Erythroblast (primary cell): Measurements from ENCODE around the gene GPX5.

ENCODE experiments used
- DNase-seq, 2 experiments: peaks; one replicate each; lab custom pipeline; 2025; lab: John Stamatoyannopoulos, UW
- GATA1 ChIP-seq: IDR thresholded peaks from 2 replicates; pipeline ENCODE4 v1.6.1; 2011; ENCODE audit warnings: low read depth, mild to moderate bottlenecking, control low read depth, low read length, moderate library complexity
- POLR2A ChIP-seq: IDR thresholded peaks from 2 replicates; pipeline ENCODE4 v1.6.1; 2011; ENCODE audit warnings: mild to moderate bottlenecking, low read length

The GPX5 gene

GRCh38 chr6:28534875-28535274 lies 9.2 kb downstream of the GPX5 start:
- no peak for TF ChIP-seq POLR2A
- TF ChIP-seq GATA1, result no peak
- DNase-seq, result no peak

- TF ChIP-seq POLR2A, result no peak
- no peak for TF ChIP-seq GATA1
- no peak for DNase-seq
Measured at GRCh38 chr6:28537065-28537464, 11.4 kb downstream of the GPX5 start.

- no peak for DNase-seq
- no peak for TF ChIP-seq GATA1
- no peak for TF ChIP-seq POLR2A
Measured at GRCh38 chr6:28537509-28538140, 11.9 kb downstream of the GPX5 start.

- DNase-seq, result no peak
- no peak for TF ChIP-seq POLR2A
- TF ChIP-seq GATA1, result no peak
Measured at GRCh38 chr6:28541996-28542395, 16.3 kb downstream of the GPX5 start.

- peak; percentile 85 to 89 for DNase-seq
- TF ChIP-seq POLR2A (no peak), GATA1 (no peak)
Measured at GRCh38 chr6:28542440-28543296, 17.0 kb downstream of the GPX5 start.

GRCh38 chr6:28543651-28544610 lies 18.2 kb downstream of the GPX5 start:
- DNase-seq, result peak; percentile 16 to 39
- TF ChIP-seq GATA1, result no peak
- no peak for TF ChIP-seq POLR2A

GRCh38 chr6:28545955-28546354 lies 20.3 kb downstream of the GPX5 start:
- peak; percentile 5 for DNase-seq
- TF ChIP-seq POLR2A (no peak), GATA1 (no peak)

GRCh38 chr6:28547003-28547402 lies 21.3 kb downstream of the GPX5 start:
- peak in 1 of 2 experiments; percentile 29 for DNase-seq

GRCh38 chr6:28551891-28552666 lies 26.4 kb downstream of the GPX5 start:
- DNase-seq, result no peak
- no peak for TF ChIP-seq GATA1
- TF ChIP-seq POLR2A, result no peak

- no peak for DNase-seq
Measured at GRCh38 chr6:28553384-28553985, 27.8 kb downstream of the GPX5 start.

GRCh38 chr6:28553986-28554881 lies 28.6 kb downstream of the GPX5 start:
- DNase-seq, result peak; percentile 3 to 4
- TF ChIP-seq GATA1, result no peak
- TF ChIP-seq POLR2A, result no peak

More at GRCh38 chr6:28553384-28553985, 27.8 kb downstream of the GPX5 start:
- TF ChIP-seq POLR2A, result no peak
- TF ChIP-seq GATA1, result no peak
